OCI-LY3 (cell line): ENCODE measurements around the gene CNPY1.

Experiments used
- H2AFZ ChIP-seq: fragments of 200-600, 300-600 bp; shearing (Covaris generic); 2 replicates; pipeline ENCODE4 v1.6.0; 2014; ENCODE audit warnings: antibody characterized with exemption, low read depth, low read length
- H3K27ac ChIP-seq: fragments of 200-600, 300-600 bp; sonication (generic); 2 replicates; pipeline ENCODE4 v1.5.1; 2014; ENCODE audit warnings: mild to moderate bottlenecking, low read length, moderate library complexity, mixed read lengths
- H3K27me3 ChIP-seq: fragments of 200-600, 300-600 bp; sonication (generic); 2 replicates; pipeline ENCODE4 v1.6.1; 2014; ENCODE audit warnings: low read depth, low read length, mixed read lengths
- H3K36me3 ChIP-seq: fragments of 200-600, 300-600 bp; sonication (generic); replicated peaks from 2 replicates; pipeline ENCODE3; 2014; ENCODE audit warnings: low read depth, low read length, mixed read lengths
- H3K4me1 ChIP-seq: fragments of 300-600, 200-600 bp; sonication (generic); 2 replicates; pipeline ENCODE4 v1.6.1; 2014; ENCODE audit warnings: low read length, mixed read lengths
- H3K4me2 ChIP-seq: fragments of 200-600, 300-600 bp; sonication (generic); 2 replicates; pipeline ENCODE4 v1.6.1; 2014; ENCODE audit warnings: low read length, mixed read lengths
- H3K4me3 ChIP-seq: fragments of 300-600, 200-600 bp; sonication (generic); 2 replicates; pipeline ENCODE4 v1.5.1; 2014; ENCODE audit warnings: antibody characterized with exemption, mild to moderate bottlenecking, low read length, moderate library complexity
- H3K79me2 ChIP-seq: fragments of 300-600, 200-600 bp; shearing (Covaris generic); 2 replicates; pipeline ENCODE4 v1.6.1; 2014; ENCODE audit warnings: mild to moderate bottlenecking, low read length, mixed read lengths
- H3K9ac ChIP-seq: fragments of 300-600, 200-600 bp; shearing (Covaris generic); 2 replicates; pipeline ENCODE4 v1.6.0; 2014; ENCODE audit warnings: mild to moderate bottlenecking, low read length, moderate library complexity
- H3K9me3 ChIP-seq: fragments of 200-600, 300-600 bp; shearing (Covaris generic); 2 replicates; pipeline ENCODE4 v1.6.1; 2014; ENCODE audit warnings: low read length, mixed read lengths; ENCODE audit not compliant: insufficient read depth
- H4K20me1 ChIP-seq: fragments of 200-600, 300-600 bp; sonication (generic); 2 replicates; pipeline ENCODE4 v1.6.1; 2016; ENCODE audit warnings: low read length, mixed read lengths; ENCODE audit not compliant: insufficient read depth
- EZH2phosphoT487 ChIP-seq: fragments of 200-600 bp; shearing (Covaris generic); IDR thresholded peaks from 2 replicates; pipeline ENCODE4 v1.6.1; 2018; ENCODE audit warnings: antibody characterized with exemption, mixed run types, low read depth
- TF ChIP-seq, protein P1 (sequence below): fragments of 200-600, 300-600 bp; sonication (generic); IDR thresholded peaks from 2 replicates; pipeline ENCODE4 v1.5.1; 2014; ENCODE audit warnings: antibody characterized with exemption, low read length, low read depth

The CNPY1 gene

DNA sequence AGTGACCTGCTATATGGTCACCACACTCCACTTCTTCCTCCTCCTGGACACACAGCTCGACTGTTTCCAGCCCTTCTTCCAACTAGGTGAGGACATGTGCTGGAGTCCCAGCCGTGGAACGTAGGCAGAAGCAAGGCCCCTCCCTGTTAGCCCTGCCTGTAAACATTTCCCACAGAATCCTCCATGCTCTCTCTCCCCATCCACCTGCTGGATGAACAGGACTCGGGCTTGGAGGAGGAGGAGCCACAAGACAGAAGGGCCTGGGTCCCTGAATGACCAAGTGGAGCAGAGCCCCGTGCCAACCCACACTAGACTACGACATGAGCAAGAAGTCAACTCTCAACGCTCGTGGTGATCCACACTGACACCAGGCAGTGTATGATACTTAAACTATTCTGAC, 9.9 kb downstream of the CNPY1 start:
- no peak for TF ChIP-seq EZH2phosphoT487
- TF ChIP-seq, protein P1, sequence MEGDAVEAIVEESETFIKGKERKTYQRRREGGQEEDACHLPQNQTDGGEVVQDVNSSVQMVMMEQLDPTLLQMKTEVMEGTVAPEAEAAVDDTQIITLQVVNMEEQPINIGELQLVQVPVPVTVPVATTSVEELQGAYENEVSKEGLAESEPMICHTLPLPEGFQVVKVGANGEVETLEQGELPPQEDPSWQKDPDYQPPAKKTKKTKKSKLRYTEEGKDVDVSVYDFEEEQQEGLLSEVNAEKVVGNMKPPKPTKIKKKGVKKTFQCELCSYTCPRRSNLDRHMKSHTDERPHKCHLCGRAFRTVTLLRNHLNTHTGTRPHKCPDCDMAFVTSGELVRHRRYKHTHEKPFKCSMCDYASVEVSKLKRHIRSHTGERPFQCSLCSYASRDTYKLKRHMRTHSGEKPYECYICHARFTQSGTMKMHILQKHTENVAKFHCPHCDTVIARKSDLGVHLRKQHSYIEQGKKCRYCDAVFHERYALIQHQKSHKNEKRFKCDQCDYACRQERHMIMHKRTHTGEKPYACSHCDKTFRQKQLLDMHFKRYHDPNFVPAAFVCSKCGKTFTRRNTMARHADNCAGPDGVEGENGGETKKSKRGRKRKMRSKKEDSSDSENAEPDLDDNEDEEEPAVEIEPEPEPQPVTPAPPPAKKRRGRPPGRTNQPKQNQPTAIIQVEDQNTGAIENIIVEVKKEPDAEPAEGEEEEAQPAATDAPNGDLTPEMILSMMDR = no peak
- H3K27ac ChIP-seq = no peak overlapping the region
- H3K4me2 ChIP-seq = no peak overlapping the region
- no peak overlapping the region for H3K4me3 ChIP-seq
- H2AFZ ChIP-seq = no peak overlapping the region
- peaks cover 55% of the 10 kb centered on the region for H3K27me3 ChIP-seq
- no peaks in the 10 kb centered on the region for H3K4me1 ChIP-seq
- H3K9me3 ChIP-seq = no peaks in the 10 kb centered on the region
- H4K20me1 ChIP-seq = no peaks in the 10 kb centered on the region
- no peaks in the 10 kb centered on the region for H3K36me3 ChIP-seq
- no peak overlapping the region for H3K9ac ChIP-seq
- H3K79me2 ChIP-seq = no peaks in the 10 kb centered on the region

DNA sequence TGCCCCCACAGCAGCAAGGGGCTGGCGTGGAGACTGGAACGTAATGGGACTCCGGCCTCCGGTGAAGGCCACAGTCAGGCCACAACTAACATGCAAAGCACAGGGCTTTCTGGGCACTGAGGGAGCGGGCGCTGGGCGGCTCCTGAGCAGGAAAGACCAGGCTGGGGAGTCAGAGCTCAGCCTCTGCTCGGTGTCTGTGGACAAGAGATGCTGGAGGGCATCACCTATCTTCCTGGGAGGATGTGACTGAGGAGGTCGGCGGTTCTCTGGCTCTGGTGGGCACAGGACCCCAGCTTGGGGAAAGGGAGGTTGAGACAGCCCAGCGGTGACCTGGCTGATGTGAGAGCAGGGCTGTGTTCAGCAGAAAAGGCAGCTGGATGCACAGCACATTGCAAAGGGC, 11.7 kb downstream of the CNPY1 start:
- Histone ChIP-seq H3K79me2 (no peaks in the 10 kb centered on the region), H3K36me3 (no peaks in the 10 kb centered on the region), H2AFZ (no peak overlapping the region), H3K27ac (no peak overlapping the region), H3K9ac (no peak overlapping the region), H3K4me2 (no peak overlapping the region), H3K4me3 (no peak overlapping the region), H4K20me1 (no peaks in the 10 kb centered on the region), H3K4me1 (no peaks in the 10 kb centered on the region), H3K27me3 (peaks cover 47% of the 10 kb centered on the region), H3K9me3 (no peaks in the 10 kb centered on the region)
- TF ChIP-seq, protein P1 = no peak
- no peak for TF ChIP-seq EZH2phosphoT487

DNA sequence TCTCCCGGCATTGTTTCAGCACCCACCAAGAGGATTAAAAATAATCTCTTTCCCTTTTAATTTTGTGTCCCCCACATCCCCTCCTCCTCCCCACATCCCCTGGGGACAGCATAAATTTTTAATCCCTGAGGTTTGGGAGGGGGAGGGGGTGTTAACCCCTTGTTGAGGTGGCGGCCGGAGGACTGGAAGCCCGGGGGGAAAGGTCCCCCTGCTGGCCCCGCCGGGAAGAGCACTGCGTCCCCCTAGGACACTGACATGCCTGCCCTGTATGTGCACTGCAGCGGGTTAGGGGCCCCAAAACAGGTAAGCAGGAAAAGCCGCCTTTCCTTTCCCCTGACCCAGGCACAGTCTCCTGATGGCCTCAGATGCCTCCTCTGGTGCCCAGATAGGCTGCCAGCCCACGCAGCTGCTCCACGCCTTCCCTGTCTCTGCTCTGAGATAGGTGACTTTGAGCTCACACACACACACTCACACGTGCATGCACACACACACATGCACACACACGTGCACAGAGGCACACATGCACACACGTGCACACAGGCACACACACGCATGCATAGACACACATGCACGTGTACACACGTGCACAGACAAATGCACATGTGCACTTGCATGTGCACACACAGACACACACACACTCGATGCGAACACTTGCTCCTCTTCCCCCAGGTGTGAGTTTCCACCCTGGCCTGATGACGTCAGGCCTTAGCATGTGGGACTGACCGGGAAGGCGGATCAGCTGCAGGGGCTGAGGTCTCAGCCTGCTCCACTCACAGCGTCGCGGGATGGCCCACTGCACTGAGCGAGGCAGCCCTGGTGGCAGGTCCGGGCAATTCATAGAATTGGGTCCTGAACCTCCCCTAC, 12.3 kb downstream of the CNPY1 start:
- Histone ChIP-seq H3K9ac (no peak overlapping the region), H3K9me3 (no peaks in the 10 kb centered on the region), H3K27ac (no peak overlapping the region), H3K36me3 (no peaks in the 10 kb centered on the region), H3K4me1 (no peaks in the 10 kb centered on the region), H3K27me3 (peaks cover 42% of the 10 kb centered on the region), H3K4me2 (peak overlapping the region; percentile 73), H2AFZ (no peak overlapping the region), H3K4me3 (peak overlapping the region; percentile 73), H4K20me1 (no peaks in the 10 kb centered on the region), H3K79me2 (no peaks in the 10 kb centered on the region)
- no peak for TF ChIP-seq EZH2phosphoT487
- TF ChIP-seq, protein P1 = peak; percentile 58

DNA sequence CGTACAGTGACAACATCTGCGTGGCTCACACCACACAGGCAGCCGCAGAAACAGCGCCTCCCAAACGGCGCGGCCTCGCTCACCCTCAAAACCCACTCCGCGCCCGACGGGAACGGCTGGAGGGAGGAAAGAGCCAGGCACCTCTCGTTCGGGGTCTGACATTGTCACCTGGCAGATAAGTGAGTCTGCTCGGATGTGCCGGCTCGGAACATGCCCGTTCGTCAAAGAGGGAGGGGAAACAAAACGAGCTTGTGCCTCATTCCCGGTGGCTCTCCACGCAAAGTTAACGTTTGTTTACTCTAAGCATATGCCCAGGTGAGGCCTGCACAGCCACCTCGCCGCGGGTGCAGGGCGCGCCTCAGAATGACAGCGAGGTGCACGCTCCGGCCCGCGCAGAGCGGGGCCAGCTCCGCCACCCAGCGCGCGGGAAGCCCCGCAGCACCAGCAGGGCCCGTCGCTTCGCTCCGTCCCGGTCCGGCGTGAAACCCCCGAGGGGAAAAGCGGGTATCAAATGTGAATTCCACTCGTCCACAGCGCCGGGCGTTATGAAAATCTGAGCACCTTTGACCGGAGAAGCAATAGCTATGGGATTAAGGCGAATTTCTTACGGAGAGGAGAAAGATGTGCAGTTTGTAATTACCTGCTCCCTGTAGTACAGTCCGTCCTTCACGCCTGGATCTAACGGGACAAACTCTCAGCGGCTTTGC, 13.1 kb downstream of the CNPY1 start:
- Histone ChIP-seq H3K4me2 (peak overlapping the region; percentile 73), H3K79me2 (no peaks in the 10 kb centered on the region), H3K9me3 (no peaks in the 10 kb centered on the region), H3K36me3 (no peaks in the 10 kb centered on the region), H3K27ac (no peak overlapping the region), H3K4me1 (no peaks in the 10 kb centered on the region), H3K27me3 (peaks cover 42% of the 10 kb centered on the region), H3K9ac (no peak overlapping the region), H4K20me1 (no peaks in the 10 kb centered on the region), H2AFZ (no peak overlapping the region; the same call in 1 of the 2 replicates), H3K4me3 (peak overlapping the region; percentile 73)
- TF ChIP-seq, protein P1 = no peak
- no peak for TF ChIP-seq EZH2phosphoT487
